Kidney tubule cell (primary cell): Measurements from ENCODE around the gene CDH16.
A peak's percentile ranks its signal among the peaks of the same experiment; 100 is the strongest.
"Not testable (repeated sequence)": the region's sequence is repeated elsewhere in the genome, so short reads cannot be mapped to it uniquely, and the experiment has no call there.

ENCODE experiments used
- DNase-seq: peaks from one replicate; pipeline ENCODE4 v3.0.0-alpha.2; 2018; ENCODE audit warnings: low spot score

The CDH16 gene

DNA sequence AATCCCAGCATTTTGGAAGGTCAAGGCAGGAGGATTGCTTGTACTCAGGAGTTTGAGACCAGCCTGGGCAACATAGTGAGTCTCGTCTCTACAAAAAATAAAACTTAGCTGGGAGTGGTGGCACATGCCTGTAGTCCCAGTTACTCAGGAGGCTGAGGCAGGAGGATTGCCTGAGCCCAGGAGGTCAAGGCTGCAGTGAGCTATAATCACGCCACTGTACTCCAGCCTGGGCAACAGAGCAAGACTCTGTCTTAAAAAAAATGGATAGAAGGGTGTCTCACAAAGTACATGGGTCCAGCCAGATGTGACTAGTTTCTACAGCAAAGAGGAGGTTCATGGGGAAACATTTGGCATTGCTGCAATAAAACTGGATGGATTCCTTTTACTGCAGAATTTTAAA lies 47.3 kb downstream of the CDH16 start:
- DNase-seq = not testable (repeated sequence)

DNA sequence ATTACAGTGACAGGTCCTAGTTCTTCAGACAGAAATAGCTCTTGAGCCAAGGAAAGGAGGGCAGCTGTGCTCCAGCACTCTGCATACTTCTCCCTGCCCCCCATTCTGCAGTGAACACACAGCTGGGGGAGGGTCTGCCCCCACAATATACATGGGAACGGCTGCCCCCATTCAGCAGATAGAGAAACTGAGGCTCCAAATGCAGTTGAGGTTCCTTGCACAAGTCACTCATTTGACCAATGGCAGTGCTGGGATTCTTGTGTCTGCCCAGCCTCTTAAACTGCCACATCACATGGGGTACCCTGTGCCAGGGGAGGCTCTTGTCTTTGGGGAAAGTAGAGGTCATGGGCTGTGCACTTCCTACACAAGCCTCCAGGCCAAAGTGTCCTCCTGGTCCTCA lies 49.3 kb downstream of the CDH16 start:
- DNase-seq = no peak

DNA sequence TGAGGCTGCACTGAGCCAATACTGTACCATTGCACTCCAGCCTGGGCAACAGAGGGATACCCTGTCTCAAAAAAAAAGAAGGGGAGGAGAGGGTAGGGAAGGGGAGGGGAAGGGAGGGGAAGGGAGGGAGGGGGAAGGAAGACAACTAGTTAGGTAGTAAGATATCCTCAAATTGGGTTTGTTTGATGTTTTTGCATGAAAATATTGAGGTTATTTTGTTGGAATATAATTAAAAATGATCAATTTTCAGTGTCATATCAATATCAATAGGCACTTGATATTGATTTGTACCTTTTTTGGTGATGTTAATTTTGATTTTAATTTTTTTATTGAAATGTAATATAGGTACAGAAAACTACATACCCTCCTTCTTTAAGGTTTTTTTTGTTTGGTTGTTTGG lies 55.0 kb downstream of the CDH16 start:
- no peak for DNase-seq

DNA sequence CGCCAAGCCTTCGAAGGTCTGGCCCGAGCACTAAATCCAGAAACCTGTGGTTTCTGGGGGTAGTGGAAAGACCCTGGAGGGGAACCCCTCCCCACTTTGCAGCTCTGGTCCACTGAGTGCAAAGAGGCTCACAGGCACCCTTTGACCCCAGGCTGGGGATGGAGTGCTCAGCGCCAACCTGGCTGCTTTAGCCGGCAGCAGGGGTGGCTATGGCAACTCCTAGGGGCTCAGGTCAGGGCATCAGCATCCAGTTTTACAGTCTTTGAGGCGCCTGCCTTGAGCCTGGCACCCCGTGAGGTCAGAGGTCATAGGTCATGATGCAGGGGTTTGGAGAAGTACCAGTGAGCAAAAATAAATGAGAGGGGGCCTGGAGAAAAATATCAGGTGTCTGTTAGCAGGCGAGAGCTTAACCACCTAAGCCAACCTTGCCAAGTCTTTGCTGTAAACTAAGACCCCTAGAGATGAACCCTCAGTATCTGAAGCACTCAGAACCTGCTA lies 56.6 kb downstream of the CDH16 start:
- no peak for DNase-seq

DNA sequence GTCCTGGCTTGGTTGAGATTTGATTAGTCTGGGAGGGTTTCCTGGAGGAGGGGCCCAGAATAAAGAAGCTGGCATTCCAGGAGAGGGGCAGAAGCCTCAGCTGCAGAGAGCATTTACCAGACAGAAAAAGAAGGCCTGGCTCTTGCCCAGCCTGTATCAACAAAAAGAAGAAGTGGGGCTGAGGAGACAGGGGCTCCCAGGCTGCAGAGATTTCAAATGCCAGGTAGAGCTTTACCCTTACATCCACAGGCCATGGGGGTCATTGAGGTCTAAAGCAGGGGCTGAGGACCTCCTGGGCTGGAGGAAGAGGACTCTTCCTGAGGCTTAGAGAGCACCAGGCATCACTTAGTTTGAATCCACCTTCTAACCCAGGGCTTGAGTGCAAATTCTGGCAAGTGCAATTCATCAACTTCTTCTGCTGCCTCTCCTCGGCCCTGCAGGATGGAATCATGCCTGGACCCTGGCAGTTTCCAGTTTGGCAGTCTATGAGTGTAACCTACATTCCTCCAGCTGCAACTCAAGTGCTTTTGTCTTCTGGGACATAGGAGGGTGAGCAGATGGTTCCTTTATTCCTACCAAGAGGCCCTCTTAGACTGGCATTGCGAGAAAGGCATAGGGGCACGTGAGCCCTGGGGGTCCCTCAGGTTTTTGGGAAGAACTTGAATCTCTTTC lies 59.2 kb downstream of the CDH16 start:
- no peak for DNase-seq

DNA sequence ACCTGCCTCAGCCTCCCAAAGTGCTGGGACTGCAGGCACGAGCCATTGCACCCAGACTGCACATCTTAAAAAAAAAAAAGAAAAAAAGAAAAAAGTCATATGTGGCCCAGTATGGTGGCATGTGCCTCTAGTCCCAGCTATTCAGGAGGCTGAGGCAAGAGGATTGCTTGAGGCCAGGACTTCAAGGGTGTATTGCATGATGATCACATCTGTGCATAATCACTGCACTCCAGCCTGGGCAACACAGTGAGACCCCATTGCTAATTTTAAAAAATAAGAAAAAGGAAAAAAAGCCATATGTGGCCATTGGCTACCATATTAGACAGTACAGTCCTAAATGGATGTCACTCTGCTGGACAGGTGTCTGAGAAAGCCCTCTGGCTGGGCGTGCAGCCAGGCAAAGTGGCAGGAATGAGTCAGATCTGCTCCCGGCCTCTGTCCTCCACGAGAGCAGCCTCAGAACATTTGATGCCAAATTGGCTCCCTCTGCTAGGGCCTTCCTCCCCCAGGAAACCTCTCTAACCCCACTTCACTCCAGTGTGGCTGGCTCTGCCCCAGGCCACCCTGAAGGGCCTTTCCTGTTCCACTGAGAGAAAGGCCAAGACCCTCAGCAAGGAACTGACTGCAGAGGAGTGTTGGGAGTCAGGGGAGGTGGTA lies 59.8 kb downstream of the CDH16 start:
- DNase-seq = peak; percentile 70
